Measurements from ENCODE around the gene LEO1. TPM values are rescaled to one million over a fixed set of nuclear protein-coding genes. Genes with fewer than 3 reads are reported as not detected.
A peak's percentile ranks its signal among the peaks of the same experiment; 100 is the strongest.

Gene LEO1
- total RNA-seq, 1 donor from 2014 or later = 19.9 TPM

DNA sequence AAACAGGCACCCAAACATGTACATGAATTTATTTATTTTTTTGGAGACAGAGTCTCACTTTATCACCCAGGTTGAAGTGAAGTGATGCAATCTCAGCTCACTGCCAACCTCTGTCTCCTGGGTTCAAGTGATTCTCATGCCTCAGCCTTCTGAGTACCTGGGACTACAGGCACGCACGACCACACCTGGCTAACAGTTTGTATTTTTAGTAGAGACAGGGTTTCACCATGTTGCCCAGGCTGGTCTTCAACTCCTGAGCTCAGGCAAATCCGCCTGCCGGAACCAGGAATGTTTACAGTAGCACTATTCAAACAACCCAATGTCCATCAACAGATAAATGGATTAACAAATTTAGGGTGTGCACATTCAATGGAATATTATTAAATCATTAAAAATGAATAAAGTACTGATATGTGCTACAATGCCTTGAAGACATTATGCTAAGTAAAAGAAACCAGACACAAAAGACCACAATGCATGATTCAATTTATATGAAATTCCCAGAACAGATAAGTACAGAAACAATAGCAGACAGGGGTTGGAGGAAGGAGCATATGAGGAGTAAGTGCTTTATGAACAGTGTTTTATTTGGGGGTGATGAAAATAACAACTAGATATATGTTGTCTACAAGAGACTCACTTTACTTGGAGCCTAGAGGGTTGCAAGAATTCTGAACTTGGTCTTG, 1.3 kb downstream of the LEO1 start:
- Histone ChIP-seq H3K4me3 (ENCODE audit: low read depth, low read length) (peak overlapping the region; percentile 97), H3K36me3 (ENCODE audit: control insufficient read depth, insufficient read depth, low read length) (no peaks in the 10 kb centered on the region), H3K27me3 (ENCODE audit: control insufficient read depth, insufficient read depth, low read length) (no peaks in the 10 kb centered on the region)
- DNase-seq (ENCODE audit: low read depth) = no peak
- TF ChIP-seq, protein P1, sequence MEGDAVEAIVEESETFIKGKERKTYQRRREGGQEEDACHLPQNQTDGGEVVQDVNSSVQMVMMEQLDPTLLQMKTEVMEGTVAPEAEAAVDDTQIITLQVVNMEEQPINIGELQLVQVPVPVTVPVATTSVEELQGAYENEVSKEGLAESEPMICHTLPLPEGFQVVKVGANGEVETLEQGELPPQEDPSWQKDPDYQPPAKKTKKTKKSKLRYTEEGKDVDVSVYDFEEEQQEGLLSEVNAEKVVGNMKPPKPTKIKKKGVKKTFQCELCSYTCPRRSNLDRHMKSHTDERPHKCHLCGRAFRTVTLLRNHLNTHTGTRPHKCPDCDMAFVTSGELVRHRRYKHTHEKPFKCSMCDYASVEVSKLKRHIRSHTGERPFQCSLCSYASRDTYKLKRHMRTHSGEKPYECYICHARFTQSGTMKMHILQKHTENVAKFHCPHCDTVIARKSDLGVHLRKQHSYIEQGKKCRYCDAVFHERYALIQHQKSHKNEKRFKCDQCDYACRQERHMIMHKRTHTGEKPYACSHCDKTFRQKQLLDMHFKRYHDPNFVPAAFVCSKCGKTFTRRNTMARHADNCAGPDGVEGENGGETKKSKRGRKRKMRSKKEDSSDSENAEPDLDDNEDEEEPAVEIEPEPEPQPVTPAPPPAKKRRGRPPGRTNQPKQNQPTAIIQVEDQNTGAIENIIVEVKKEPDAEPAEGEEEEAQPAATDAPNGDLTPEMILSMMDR (IDR thresholded peaks at IDR 0.05; ENCODE audit: insufficient read depth, low read length, poor library complexity, severe bottlenecking) = no peak

DNA sequence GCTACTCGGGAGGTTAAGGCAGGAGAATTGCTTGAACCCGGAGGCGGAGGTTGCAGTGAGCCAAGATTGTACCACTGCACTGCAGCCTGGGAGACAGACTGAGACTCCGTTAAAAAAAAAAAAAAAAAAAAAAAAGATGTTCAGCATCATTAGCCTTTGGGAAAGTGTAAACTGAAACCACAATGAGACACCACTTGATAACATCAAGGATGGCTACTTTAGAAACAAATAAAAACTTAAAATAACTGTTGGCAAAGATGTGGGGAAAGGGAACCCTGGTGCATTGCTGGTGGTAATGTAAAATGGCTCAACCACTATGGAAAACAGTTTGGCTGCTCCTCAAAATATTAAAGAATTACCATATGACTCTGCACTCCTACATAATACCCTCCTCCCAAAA, 1.9 kb downstream of the LEO1 start:
- Histone ChIP-seq H3K27me3 (ENCODE audit: control insufficient read depth, insufficient read depth, low read length) (no peaks in the 10 kb centered on the region), H3K36me3 (ENCODE audit: control insufficient read depth, insufficient read depth, low read length) (no peaks in the 10 kb centered on the region), H3K4me3 (ENCODE audit: low read depth, low read length) (no peak overlapping the region)
- TF ChIP-seq, protein P1 (IDR thresholded peaks at IDR 0.05; ENCODE audit: insufficient read depth, low read length, poor library complexity, severe bottlenecking) = no peak
- DNase-seq (ENCODE audit: low read depth) = no peak

DNA sequence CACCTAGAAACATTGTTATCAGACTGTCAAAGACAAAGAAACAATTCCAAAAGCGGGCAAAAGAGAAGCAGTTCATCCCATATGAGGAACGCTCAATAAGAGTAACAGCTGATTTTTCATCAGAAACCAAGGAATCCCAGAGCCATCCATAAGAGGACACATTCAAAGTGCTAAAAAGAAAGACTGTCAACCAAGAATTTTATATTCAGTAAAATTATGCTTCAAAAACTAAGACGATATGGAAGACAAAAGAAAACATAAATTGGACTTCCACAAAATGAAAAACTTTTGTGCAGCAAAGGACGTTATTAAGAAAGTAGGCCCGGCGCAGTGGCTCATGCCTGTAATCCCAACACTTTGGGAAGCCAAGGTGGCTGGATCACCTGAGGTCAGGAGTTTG, 4.0 kb downstream of the LEO1 start:
- H3K36me3 ChIP-seq (ENCODE audit: control insufficient read depth, insufficient read depth, low read length) = no peaks in the 10 kb centered on the region
- H3K27me3 ChIP-seq (ENCODE audit: control insufficient read depth, insufficient read depth, low read length) = no peaks in the 10 kb centered on the region
- no peak for DNase-seq (ENCODE audit: low read depth)
- TF ChIP-seq, protein P1 (IDR thresholded peaks at IDR 0.05; ENCODE audit: insufficient read depth, low read length, poor library complexity, severe bottlenecking) = no peak
- no peak overlapping the region for H3K4me3 ChIP-seq (ENCODE audit: low read depth, low read length)

DNA sequence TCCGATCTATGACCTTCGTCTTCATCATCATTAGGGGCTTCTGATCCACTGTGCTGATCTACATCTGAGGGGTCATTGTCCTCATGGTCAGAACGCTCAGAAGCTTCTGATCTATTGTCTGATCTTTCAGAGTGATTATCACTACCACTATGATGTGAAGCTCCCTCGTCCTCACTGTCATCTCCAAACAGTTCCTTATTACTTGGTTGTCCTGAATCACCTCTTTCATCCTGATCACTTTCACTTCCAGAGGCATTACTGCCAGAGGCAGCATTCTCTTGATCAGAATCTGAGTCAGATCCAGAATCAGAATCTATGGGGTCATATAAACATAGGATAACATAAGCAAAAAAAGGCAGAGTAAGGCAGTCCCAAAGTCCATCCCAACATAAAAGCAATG, 5.4 kb downstream of the LEO1 start:
- Histone ChIP-seq H3K36me3 (ENCODE audit: control insufficient read depth, insufficient read depth, low read length) (no peaks in the 10 kb centered on the region), H3K27me3 (ENCODE audit: control insufficient read depth, insufficient read depth, low read length) (no peaks in the 10 kb centered on the region), H3K4me3 (ENCODE audit: low read depth, low read length) (no peak overlapping the region)
- DNase-seq (ENCODE audit: low read depth) = no peak
- TF ChIP-seq, protein P1 (IDR thresholded peaks at IDR 0.05; ENCODE audit: insufficient read depth, low read length, poor library complexity, severe bottlenecking) = no peak

- DNase-seq (ENCODE audit: low read depth) = no peak
- TF ChIP-seq, protein P1 (IDR thresholded peaks at IDR 0.05; ENCODE audit: insufficient read depth, low read length, poor library complexity, severe bottlenecking) = no peak
- Histone ChIP-seq H3K36me3 (ENCODE audit: control insufficient read depth, insufficient read depth, low read length) (no peaks in the 10 kb centered on the region), H3K27me3 (ENCODE audit: control insufficient read depth, insufficient read depth, low read length) (no peaks in the 10 kb centered on the region), H3K4me3 (ENCODE audit: low read depth, low read length) (no peak overlapping the region)
These were observed 5.9 kb downstream of the LEO1 start for GRCh38 chr15:51965691-51966090.

GRCh38 chr15:51955504-51955903, 16.1 kb downstream of the LEO1 start:
- no peak overlapping the region for H3K4me3 ChIP-seq (ENCODE audit: low read depth, low read length)
- DNase-seq (ENCODE audit: low read depth) = no peak
- TF ChIP-seq, protein P1 (IDR thresholded peaks at IDR 0.05; ENCODE audit: insufficient read depth, low read length, poor library complexity, severe bottlenecking) = no peak
- H3K27me3 ChIP-seq (ENCODE audit: control insufficient read depth, insufficient read depth, low read length) = no peaks in the 10 kb centered on the region
- peaks cover 2% of the 10 kb centered on the region for H3K36me3 ChIP-seq (ENCODE audit: control insufficient read depth, insufficient read depth, low read length)
